GM12892 (cell line): ENCODE data around the gene RFX4.

Source experiments
- POLR2A ChIP-seq: IDR thresholded peaks from 2 replicates; pipeline ENCODE4 v1.6.1; 2011; ENCODE audit warnings: low read depth, low read length, control low read depth
- POLR2AphosphoS5 ChIP-seq: IDR thresholded peaks from 2 replicates; pipeline ENCODE4 v1.6.1; 2011; ENCODE audit warnings: low read depth, low read length, control low read depth
- TAF1 ChIP-seq: IDR thresholded peaks from 2 replicates; pipeline ENCODE4 v1.6.1; 2011; ENCODE audit warnings: low read depth, mild to moderate bottlenecking, control low read depth, low read length, borderline replicate concordance

DNA sequence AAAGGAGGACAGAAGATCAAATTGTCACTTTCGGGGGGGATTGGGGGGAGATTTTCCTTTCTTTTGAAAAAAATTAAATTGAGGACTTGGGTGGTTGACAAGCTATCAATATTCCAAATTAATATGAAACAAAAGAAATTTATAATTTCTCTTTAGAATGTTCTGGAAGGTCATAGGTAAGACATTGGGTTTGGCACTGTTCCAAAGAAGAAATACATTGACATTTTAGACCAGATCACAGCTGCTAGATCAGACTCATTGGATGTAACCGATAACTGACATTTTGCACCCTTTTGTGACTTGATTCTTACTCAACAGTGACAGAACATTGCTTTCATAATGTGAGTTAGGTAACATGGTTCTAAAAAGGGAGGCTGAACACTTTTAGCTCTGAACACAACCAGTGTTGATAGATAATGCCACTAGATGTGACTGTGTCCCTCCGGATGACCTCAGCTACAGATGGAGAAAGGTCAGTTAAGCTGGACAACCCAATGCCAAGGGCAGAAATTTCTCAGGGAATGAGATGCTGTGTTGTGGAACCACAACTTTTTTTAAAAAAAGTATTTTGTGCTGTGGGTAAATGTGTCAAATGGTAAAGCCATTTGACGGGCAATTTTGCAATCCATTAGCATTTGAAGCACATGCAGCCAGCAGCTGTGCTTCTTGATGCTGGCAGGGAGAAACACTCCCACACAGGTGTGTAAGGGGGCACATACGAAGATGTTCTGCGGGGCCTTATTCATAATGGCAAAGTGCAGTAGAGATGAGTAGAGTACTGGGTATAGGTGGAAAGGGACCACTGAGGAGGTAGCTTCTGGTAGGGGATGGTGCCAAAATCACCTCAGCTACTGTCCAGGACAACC, 62.9 kb downstream of the RFX4 start:
- TF ChIP-seq POLR2AphosphoS5 = no peak
- no peak for TF ChIP-seq POLR2A
- no peak for TF ChIP-seq TAF1
